SK-N-SH (cell line): ENCODE measurements around the gene AKTIP. TPM values are rescaled to one million over a fixed set of nuclear protein-coding genes. Genes with fewer than 3 reads are reported as not detected.

ENCODE experiments used
- CTCF ChIA-PET: fragments of 300-600, 350-600 bp; formaldehyde crosslinking; extraction: SDS; loops from one replicate; lab custom pipeline; 2021; lab: Yijun Ruan, JAX
- POLR2A ChIA-PET: fragments of 350-600 bp; sonication (Branson Sonifier 250); formaldehyde crosslinking; extraction: SDS; loops from one replicate; lab custom pipeline; 2020; ENCODE audit warnings: antibody characterized with exemption, inconsistent platforms; lab: Yijun Ruan, JAX
- DNase-seq: peaks from one replicate; pipeline ENCODE4 v3.0.0; 2012
- H2AFZ ChIP-seq: fragments of 200-600 bp; sonication (generic); 2 replicates; pipeline ENCODE4 v1.8.1; 2016; ENCODE audit warnings: antibody characterized with exemption, mild to moderate bottlenecking, low read depth
- H3F3A ChIP-seq: fragments of 200-600 bp; sonication (generic); replicated peaks from 2 replicates; pipeline ENCODE3; 2016; ENCODE audit warnings: antibody characterized with exemption, mild to moderate bottlenecking; ENCODE audit not compliant: insufficient read depth
- H3K27ac ChIP-seq, 2 experiments: fragments of 200-500 bp in 1 of 2; fragments of 200-600 bp in 1 of 2; sonication (Bioruptor generic) in 1 of 2; sonication (generic), shearing (Covaris generic) in 1 of 2; 2 replicates each; pipeline versions ENCODE4 v1.5.1 to v1.6.1; 2014 to 2016; ENCODE audit warnings: low read depth in 2 of 2, inconsistent platforms in 1 of 2, low read length in 1 of 2, mild to moderate bottlenecking in 1 of 2, mixed read lengths in 1 of 2
- H3K27me3 ChIP-seq: fragments of 200-600 bp; sonication (generic), shearing (Covaris generic); 2 replicates; pipeline ENCODE4 v1.6.1; 2016; ENCODE audit warnings: mixed run types; ENCODE audit not compliant: insufficient read depth
- H3K36me3 ChIP-seq, 2 experiments: fragments of 200-500 bp in 1 of 2; fragments of 200-600 bp in 1 of 2; sonication (Bioruptor generic) in 1 of 2; sonication (generic) in 1 of 2; replicated peaks in 1 of 2; 2 replicates each; pipeline versions ENCODE3 to v1.5.1; 2014 to 2016; ENCODE audit warnings: low read length in 1 of 2, mild to moderate bottlenecking in 1 of 2; ENCODE audit not compliant: insufficient read depth in 2 of 2, control insufficient read depth in 1 of 2
- H3K4me1 ChIP-seq, 2 experiments: fragments of 200-500 bp in 1 of 2; fragments of 200-600 bp in 1 of 2; sonication (Bioruptor generic) in 1 of 2; sonication (generic), shearing (Covaris generic) in 1 of 2; 2 replicates each; pipeline versions ENCODE4 v1.5.1 to v1.6.1; 2014 to 2016; ENCODE audit warnings: low read depth in 1 of 2, low read length in 1 of 2, mixed run types in 1 of 2; ENCODE audit not compliant: insufficient read depth in 2 of 2, control insufficient read depth in 1 of 2
- H3K4me2 ChIP-seq: fragments of 200-600 bp; sonication (generic), shearing (Covaris generic); 2 replicates; pipeline ENCODE4 v1.6.1; 2017; ENCODE audit warnings: mixed run types
- H3K4me3 ChIP-seq, 2 experiments: fragments of 200-500 bp in 1 of 2; fragments of 200-600 bp in 1 of 2; sonication (Bioruptor generic) in 1 of 2; sonication (generic), shearing (Covaris generic) in 1 of 2; 2 replicates each; pipeline versions ENCODE4 v1.5.1 to v1.8.1; 2014 to 2016; ENCODE audit warnings: low read depth in 2 of 2, inconsistent platforms in 1 of 2, low read length in 1 of 2, mild to moderate bottlenecking in 1 of 2, mixed read lengths in 1 of 2, moderate library complexity in 1 of 2
- H3K79me2 ChIP-seq: fragments of 200-600 bp; sonication (generic); 2 replicates; pipeline ENCODE4 v1.8.1; 2017; ENCODE audit warnings: mild to moderate bottlenecking; ENCODE audit not compliant: insufficient read depth
- H3K9ac ChIP-seq: fragments of 200-600 bp; sonication (generic); 2 replicates; pipeline ENCODE4 v1.6.1; 2017; ENCODE audit warnings: mixed run types
- H3K9me2 ChIP-seq: fragments of 200-600 bp; sonication (generic); 2 replicates; pipeline ENCODE4 v1.6.1; 2017; ENCODE audit warnings: mixed run types
- H3K9me3 ChIP-seq: fragments of 200-600 bp; sonication (generic); 2 replicates; pipeline ENCODE4 v1.6.1; 2017; ENCODE audit warnings: mixed run types, mild to moderate bottlenecking, moderate library complexity
- H4K20me1 ChIP-seq: fragments of 200-600 bp; sonication (generic); 2 replicates; pipeline ENCODE4 v1.6.1; 2017; ENCODE audit warnings: mild to moderate bottlenecking, mixed run types; ENCODE audit not compliant: insufficient read depth
- CHD2 ChIP-seq: fragments of 150-350 bp; IDR thresholded peaks from 2 replicates; pipeline ENCODE4 v1.6.1; 2018; ENCODE audit warnings: low read length; ENCODE audit not compliant: partially characterized antibody
- ELF1 ChIP-seq: IDR thresholded peaks from 2 replicates; pipeline ENCODE4 v1.4.0; 2012
- EZH2phosphoT487 ChIP-seq: fragments of 200-600 bp; sonication (generic); IDR thresholded peaks from 2 replicates; pipeline ENCODE4 v1.6.1; 2017; ENCODE audit warnings: low read depth, mixed run types, mild to moderate bottlenecking, antibody characterized with exemption, moderate library complexity, borderline replicate concordance
- FOSL2 ChIP-seq: IDR thresholded peaks from 2 replicates; pipeline ENCODE4 v1.4.0; 2012; ENCODE audit warnings: low read depth, mild to moderate bottlenecking, moderate library complexity, borderline replicate concordance
- FOXM1 ChIP-seq: IDR thresholded peaks from 2 replicates; pipeline ENCODE4 v1.4.0; 2012; ENCODE audit warnings: low read depth, mild to moderate bottlenecking
- GATA2 ChIP-seq: sonication (generic); formaldehyde crosslinking; IDR thresholded peaks from 2 replicates; pipeline ENCODE4 v1.5.0; 2020; ENCODE audit warnings: mild to moderate bottlenecking, missing genetic modification reagents
- IRF3 ChIP-seq: fragments of 150-350 bp; IDR thresholded peaks from 2 replicates; pipeline ENCODE4 v1.6.1; 2016; ENCODE audit warnings: mild to moderate bottlenecking, low read depth, low read length
- JUND ChIP-seq: IDR thresholded peaks from 2 replicates; pipeline ENCODE4 v1.4.0; 2012
- MAX ChIP-seq: IDR thresholded peaks from 2 replicates; pipeline ENCODE4 v1.4.0; 2012; ENCODE audit warnings: low read depth
- MXI1 ChIP-seq: IDR thresholded peaks from 2 replicates; pipeline ENCODE4 v1.6.1; 2012; ENCODE audit warnings: mild to moderate bottlenecking, low read depth, low read length, improper control_type of control experiment
- NFIC ChIP-seq: IDR thresholded peaks from 2 replicates; pipeline ENCODE4 v1.4.0; 2012; ENCODE audit warnings: borderline replicate concordance
- NRF1 ChIP-seq: IDR thresholded peaks from 2 replicates; pipeline ENCODE4 v1.6.1; 2012; ENCODE audit warnings: low read depth, mild to moderate bottlenecking, low read length
- POLR2AphosphoS5 ChIP-seq: IDR thresholded peaks from 2 replicates; pipeline ENCODE4 v1.6.1; 2012; ENCODE audit warnings: low read depth, low read length
- RFX5 ChIP-seq: IDR thresholded peaks from 2 replicates; pipeline ENCODE4 v1.6.1; 2012; ENCODE audit warnings: mild to moderate bottlenecking, improper control_type of control experiment, low read length
- RXRA ChIP-seq: IDR thresholded peaks from 2 replicates; pipeline ENCODE4 v1.4.0; 2012; ENCODE audit warnings: low read depth, mild to moderate bottlenecking, borderline replicate concordance
- SIN3A ChIP-seq: IDR thresholded peaks from 2 replicates; pipeline ENCODE4 v1.6.1; 2012; ENCODE audit warnings: low read depth, mild to moderate bottlenecking, low read length, moderate library complexity, borderline replicate concordance
- SMC3 ChIP-seq: IDR thresholded peaks from 2 replicates; pipeline ENCODE4 v1.6.1; 2012; ENCODE audit warnings: low read depth, low read length, improper control_type of control experiment
- TEAD4 ChIP-seq: IDR thresholded peaks from 2 replicates; pipeline ENCODE4 v1.4.0; 2012; ENCODE audit warnings: mild to moderate bottlenecking, borderline replicate concordance; ENCODE audit not compliant: insufficient read depth
- USF1 ChIP-seq: IDR thresholded peaks from 2 replicates; pipeline ENCODE4 v1.4.0; 2012; ENCODE audit warnings: low read depth, borderline replicate concordance
- USF2 ChIP-seq: fragments of 150-350 bp; IDR thresholded peaks from 2 replicates; pipeline ENCODE4 v1.6.1; 2017; ENCODE audit warnings: antibody characterized with exemption, low read length, low read depth, borderline replicate concordance
- YY1 ChIP-seq: IDR thresholded peaks from 2 replicates; pipeline ENCODE4 v1.4.0; 2012; ENCODE audit warnings: low read depth, mild to moderate bottlenecking
- ZBTB33 ChIP-seq: IDR thresholded peaks from 2 replicates; pipeline ENCODE4 v1.4.0; 2012; ENCODE audit warnings: low read depth, borderline replicate concordance
- WGBS: methylation state at CpG from one replicate; pipeline ENCODE4 v1.1.6; 2017; ENCODE audit warnings: low lambda C conversion rate; 5-methylcytosine and 5-hydroxymethylcytosine counted together
- polyA plus RNA-seq, 3 experiments: library from polyadenylated mRNA; depleted of rRNA; stranded (reverse); fragments of >200 nt; gene quantifications; 2 replicates each; pipeline ENCODE4 v1.2.3, GENCODE V29; 2012

Gene AKTIP
- polyA plus RNA-seq, 1 of the 3 experiments (the other 2 are of a cell fraction), result 21.0 TPM

GRCh38 chr16:53545433-53545832 lies 42.4 kb upstream of the AKTIP start (continued):
- no peak for TF ChIP-seq EZH2phosphoT487
- TF ChIP-seq CHD2, result no peak
- no peak for TF ChIP-seq MXI1
- TF ChIP-seq NRF1, result no peak
- no peak for TF ChIP-seq IRF3
- no peak for TF ChIP-seq YY1
- TF ChIP-seq ZBTB33, result no peak
- TF ChIP-seq SIN3A, result no peak
- no peak for TF ChIP-seq FOSL2
- no peak for TF ChIP-seq JUND
- TF ChIP-seq, all 33 proteins: peak for 0

- H3K36me3 ChIP-seq, result no peaks in the 10 kb centered on the region
- CTCF ChIA-PET, result no interaction called here
- no peak overlapping the region for H2AFZ ChIP-seq
- H3K9me2 ChIP-seq, result no peaks in the 10 kb centered on the region
- no peak overlapping the region for H3K4me2 ChIP-seq
- 90% methylated on average over 12 of the region's 21 CpGs for WGBS
- TF ChIP-seq RFX5 (no peak), TEAD4 (no peak), SMC3 (no peak), ELF1 (no peak), SIN3A (no peak), POLR2AphosphoS5 (no peak), RXRA (no peak), FOXM1 (no peak), MAX (no peak), USF1 (no peak), GATA2 (no peak), CHD2 (no peak), USF2 (no peak), ZBTB33 (no peak), NRF1 (no peak), NFIC (no peak)
- TF ChIP-seq, all 33 proteins: peak for 0
- Histone ChIP-seq H3K27ac (no peak overlapping the region), H3K4me3 (no peak overlapping the region), H3K79me2 (no peaks in the 10 kb centered on the region), H4K20me1 (no peaks in the 10 kb centered on the region), H3K4me1 (no peaks in the 10 kb centered on the region), H3F3A (no peaks in the 10 kb centered on the region), H3K9me3 (no peaks in the 10 kb centered on the region), H3K9ac (no peak overlapping the region), H3K27me3 (no peaks in the 10 kb centered on the region; the same call in 1 of the 2 replicates)
- POLR2A ChIA-PET, result no interaction called here
- DNase-seq, result no peak
Measured at GRCh38 chr16:53542283-53542682, 39.3 kb upstream of the AKTIP start.
